ENCODE results near the gene LRRFIP1. TPM values are rescaled to one million over a fixed set of nuclear protein-coding genes. Genes with fewer than 3 reads are reported as not detected.

LRRFIP1 gene
- total and polyA plus RNA-seq, 2 donors (not counting 3 experiments of a cell fraction or from before 2014, with no cell fraction given): 39.2 to 179 TPM

- no peak for DNase-seq (ENCODE audit: low read depth, low spot score)
- H4K20me1 ChIP-seq (replicated peaks; ENCODE audit: control insufficient read depth, extremely low read depth, insufficient read depth, low read length): no peaks in the 10 kb centered on the region
- no peaks in the 10 kb centered on the region for H3K4me1 ChIP-seq (ENCODE audit: control insufficient read depth, extremely low read depth, insufficient read depth, low read length)
- no peak for FAIRE-seq
- POLR2A ChIA-PET: no interaction called here
- H3K4me3 ChIP-seq (replicated peaks in 1 of 3; ENCODE audit: insufficient read depth in 1 of 3, low read depth in 1 of 3, low read length in 3 of 3): no peak overlapping the region
- no peak for TF ChIP-seq POLR2A (IDR thresholded peaks at IDR 0.05; ENCODE audit: low read depth, low read length)
- TF ChIP-seq MYC (IDR thresholded peaks at IDR 0.05; ENCODE audit: low read depth, low read length): no peak
- no peak for TF ChIP-seq GATA2 (IDR thresholded peaks at IDR 0.05; ENCODE audit: insufficient read depth, insufficient read length, low read depth, low read length)
- TF ChIP-seq POLR2AphosphoS5 (IDR thresholded peaks at IDR 0.05; ENCODE audit: insufficient read depth, low read depth, low read length): no peak
- TF ChIP-seq JUN (IDR thresholded peaks at IDR 0.05; ENCODE audit: borderline replicate concordance, insufficient read depth, insufficient read length, low read depth): no peak
- no peak for TF ChIP-seq FOS (IDR thresholded peaks at IDR 0.05; ENCODE audit: borderline replicate concordance, insufficient read depth, low read length)
- TF ChIP-seq MAX (IDR thresholded peaks at IDR 0.05; ENCODE audit: insufficient read depth, insufficient read length): no peak
- no peak for TF ChIP-seq EZH2 (IDR thresholded peaks at IDR 0.05; ENCODE audit: borderline replicate concordance, low read depth, low read length, severe bottlenecking)
- TF ChIP-seq CTCF (IDR thresholded peaks at IDR 0.05; ENCODE audit: extremely low read depth in 1 of 2, insufficient read depth in 1 of 2, low read depth in 1 of 2, low read length in 2 of 2): no peak
- H3K9me1 ChIP-seq (replicated peaks; ENCODE audit: control insufficient read depth, extremely low read depth, insufficient read depth, low read length): no peaks in the 10 kb centered on the region
- no peaks in the 10 kb centered on the region for H3K27me3 ChIP-seq (ENCODE audit: control insufficient read depth in 2 of 2, insufficient read depth in 2 of 2, low read length in 2 of 2)
- dilution Hi-C loops (cut with MboI; ENCODE audit: extremely low pct_ligation_motif_present, low sequenced_read_pairs): no loop called here
- H3K27ac ChIP-seq (ENCODE audit: insufficient read depth, low read depth, low read length): no peak overlapping the region
- no peaks in the 10 kb centered on the region for H3K79me2 ChIP-seq (ENCODE audit: control insufficient read depth, insufficient read depth, low read length)
- intact Hi-C loops (cut with micrococcal nuclease): no loop called here
- BruUV-seq (replicated peaks): no TSS peak
- peaks cover 34 to 45% of the 10 kb centered on the region in 2 experiments for H3K36me3 ChIP-seq (ENCODE audit: control insufficient read depth in 2 of 2, extremely low read depth in 1 of 2, insufficient read depth in 2 of 2, low read length in 2 of 2)
- H3K9ac ChIP-seq (replicated peaks; ENCODE audit: extremely low read depth, insufficient read depth, low read length): no peak overlapping the region
- no peak overlapping the region for H2AFZ ChIP-seq (ENCODE audit: low read depth, low read length)
- CTCF ChIA-PET: interaction anchor here (1.2 to 1.4 kb wide), 3 partner anchors 14 to 187 kb away, joined by 3 to 7 read pairs (median 5); no protein-coding TSS in a partner anchor
- H3K4me2 ChIP-seq (ENCODE audit: insufficient read depth, low read length): no peak overlapping the region
- H3K9me3 ChIP-seq (replicated peaks; ENCODE audit: control insufficient read depth, insufficient read depth, low read length): no peaks in the 10 kb centered on the region
Observed at GRCh38 chr2:237759176-237759575, 131.8 kb downstream of the LRRFIP1 start.

All from endothelial cell of umbilical vein (primary cell).